Mesodermal cell (in vitro differentiated cells): ENCODE results near the gene SACS. TPM values are rescaled to one million over a fixed set of nuclear protein-coding genes. Genes with fewer than 3 reads are reported as not detected.

Experiments used
- H3K27ac ChIP-seq: 2 replicates; pipeline ENCODE4 v1.7.0; 2013; ENCODE audit warnings: mild to moderate bottlenecking, low read depth, low read length, moderate library complexity; ENCODE audit not compliant: severe bottlenecking
- H3K36me3 ChIP-seq: 2 replicates; pipeline ENCODE4 v1.7.1; 2013; ENCODE audit warnings: mild to moderate bottlenecking, low read length, moderate library complexity; ENCODE audit not compliant: control insufficient read depth, insufficient read depth
- H3K4me1 ChIP-seq: one replicate; pipeline ENCODE4 v1.7.1; 2013; ENCODE audit warnings: mild to moderate bottlenecking, low read length; ENCODE audit not compliant: insufficient read depth, control insufficient read depth, poor library complexity, severe bottlenecking
- H3K4me3 ChIP-seq: 2 replicates; pipeline ENCODE4 v1.7.0; 2013; ENCODE audit warnings: low read length, control low read depth, mild to moderate bottlenecking; ENCODE audit not compliant: insufficient read depth, poor library complexity, severe bottlenecking; ENCODE audit errors: extremely low read depth
- H3K9me3 ChIP-seq: 2 replicates; pipeline ENCODE4 v1.7.1; 2013; ENCODE audit warnings: mild to moderate bottlenecking, low read length, moderate library complexity; ENCODE audit not compliant: control insufficient read depth
- WGBS, 2 experiments: methylation state at CpG; one replicate each; pipeline ENCODE4 v1.1.5; 2013; ENCODE audit warnings: missing lambda C conversion rate in 2 of 2; ENCODE audit not compliant: insufficient coverage in 2 of 2; 5-methylcytosine and 5-hydroxymethylcytosine counted together
- polyA plus RNA-seq, 2 experiments: library from polyadenylated mRNA; stranded (reverse); fragments of 50-300 nt; gene quantifications; one replicate each; pipeline ENCODE4 v1.2.3, GENCODE V29; 2013

SACS gene
- 25.5 TPM for polyA plus RNA-seq (2013, experiment 1 of 2)
- polyA plus RNA-seq (2013, experiment 2 of 2), result 19.2 TPM

- Histone ChIP-seq H3K4me3 (peak within 1 kb of the TSS; percentile 71), H3K4me1 (no peaks in the 10 kb centered on the region), H3K9me3 (no peaks in the 10 kb centered on the region), H3K27ac (peak within 1 kb of the TSS; percentile 91), H3K36me3 (no peaks in the 10 kb centered on the region)
- 1 to 6% methylated on average over 21 to 23 of the region's 26 CpGs for WGBS, 2 experiments
Measured at GRCh38 chr13:23433171-23434153, at the start of gene SACS. Gene SACS, minus strand, starts transcription at chr13:23433702. Its CDS starts 22,463 bp downstream, at chr13:23411239.

GRCh38 chr13:23480324-23480723 is 46.8 kb upstream of the SACS start:
- Histone ChIP-seq H3K27ac (no peak overlapping the region), H3K9me3 (peaks cover 8% of the 10 kb centered on the region), H3K36me3 (no peaks in the 10 kb centered on the region), H3K4me3 (no peak overlapping the region), H3K4me1 (no peaks in the 10 kb centered on the region)
- WGBS, 2 experiments, result no CpG with 5 or more reads among the region's 1 CpG

GRCh38 chr13:23477101-23477500 is 43.6 kb upstream of the SACS start:
- no peaks in the 10 kb centered on the region for H3K4me1 ChIP-seq
- H3K4me3 ChIP-seq, result no peak overlapping the region
- no peak overlapping the region for H3K27ac ChIP-seq
- H3K9me3 ChIP-seq, result peaks cover 8% of the 10 kb centered on the region
- no peaks in the 10 kb centered on the region for H3K36me3 ChIP-seq

GRCh38 chr13:23473221-23473620 is 39.7 kb upstream of the SACS start:
- Histone ChIP-seq H3K4me3 (no peak overlapping the region), H3K4me1 (peaks cover 8% of the 10 kb centered on the region), H3K27ac (no peak overlapping the region), H3K9me3 (no peaks in the 10 kb centered on the region), H3K36me3 (no peaks in the 10 kb centered on the region)
- WGBS, 2 experiments, result 86 to 100% methylated on average over 2 of the region's 5 CpGs

GRCh38 chr13:23472189-23472588 is 38.7 kb upstream of the SACS start:
- Histone ChIP-seq H3K4me1 (peaks cover 8% of the 10 kb centered on the region), H3K4me3 (no peak overlapping the region), H3K36me3 (no peaks in the 10 kb centered on the region), H3K27ac (no peak overlapping the region), H3K9me3 (no peaks in the 10 kb centered on the region)
- 100% methylated on average over 1 to 2 of the region's 4 CpGs for WGBS, 2 experiments

- 65 to 69% methylated on average over 3 of the region's 7 CpGs for WGBS, 2 experiments
- Histone ChIP-seq H3K36me3 (no peaks in the 10 kb centered on the region), H3K27ac (peak overlapping the region; percentile 86), H3K4me1 (peaks cover 8% of the 10 kb centered on the region), H3K9me3 (no peaks in the 10 kb centered on the region), H3K4me3 (no peak overlapping the region)
Measured at GRCh38 chr13:23470790-23471614, 37.5 kb upstream of the SACS start.

- peaks cover 8% of the 10 kb centered on the region for H3K4me1 ChIP-seq
- H3K4me3 ChIP-seq, result no peak overlapping the region
- 60 to 61% methylated on average over 6 to 7 of the region's 9 CpGs for WGBS, 2 experiments
- H3K36me3 ChIP-seq, result no peaks in the 10 kb centered on the region
- peaks cover 3% of the 10 kb centered on the region for H3K9me3 ChIP-seq
- H3K27ac ChIP-seq, result peak overlapping the region; percentile 86
Measured at GRCh38 chr13:23469951-23470421, 36.5 kb upstream of the SACS start.

GRCh38 chr13:23468811-23469210 is 35.3 kb upstream of the SACS start:
- Histone ChIP-seq H3K36me3 (no peaks in the 10 kb centered on the region), H3K27ac (no peak overlapping the region), H3K9me3 (peaks cover 5% of the 10 kb centered on the region), H3K4me3 (no peak overlapping the region), H3K4me1 (peaks cover 8% of the 10 kb centered on the region)
- 90 to 94% methylated on average over 2 to 3 of the region's 3 CpGs for WGBS, 2 experiments

- Histone ChIP-seq H3K36me3 (no peaks in the 10 kb centered on the region), H3K9me3 (peaks cover 5% of the 10 kb centered on the region), H3K27ac (peak overlapping the region; percentile 65), H3K4me3 (no peak overlapping the region), H3K4me1 (peaks cover 8% of the 10 kb centered on the region)
- WGBS, 2 experiments, result 100% methylated on average over 1 of the region's 3 CpGs
Measured at GRCh38 chr13:23467932-23468278, 34.4 kb upstream of the SACS start.

- H3K27ac ChIP-seq, result peak overlapping the region; percentile 65
- no peaks in the 10 kb centered on the region for H3K36me3 ChIP-seq
- peaks cover 5% of the 10 kb centered on the region for H3K9me3 ChIP-seq
- WGBS, 2 experiments, result 69 to 81% methylated on average over 11 to 14 of the region's 14 CpGs
- peaks cover 10% of the 10 kb centered on the region for H3K4me1 ChIP-seq
- peak overlapping the region; percentile 37 for H3K4me3 ChIP-seq
Measured at GRCh38 chr13:23467048-23467931, 33.8 kb upstream of the SACS start.
